Neural cell (in vitro differentiated cells): ENCODE results near the gene SUGCT.

Experiments
- CTCF ChIP-seq: fragments of 450-650 bp; IDR thresholded peaks from 2 replicates; pipeline ENCODE4 v1.5.1; 2014; ENCODE audit warnings: antibody characterized with exemption, mild to moderate bottlenecking, moderate library complexity; ENCODE audit not compliant: poor library complexity, severe bottlenecking
- EP300 ChIP-seq: fragments of 450-650 bp; conservative IDR thresholded peaks from 2 replicates; pipeline ENCODE4 v1.6.1; 2014; ENCODE audit warnings: antibody characterized with exemption, mild to moderate bottlenecking, moderate library complexity; ENCODE audit not compliant: poor library complexity, severe bottlenecking
- EZH2 ChIP-seq: fragments of 200-600, 300-800 bp; shearing (Covaris generic), sonication (generic); IDR thresholded peaks from 2 replicates; pipeline ENCODE4 v1.6.1; 2014; ENCODE audit warnings: antibody characterized with exemption, low read length, borderline replicate concordance, mild to moderate bottlenecking; ENCODE audit not compliant: insufficient read depth, poor library complexity, severe bottlenecking
- POLR2AphosphoS5 ChIP-seq: IDR thresholded peaks from 2 replicates; pipeline ENCODE4 v1.6.1; 2012
- RAD21 ChIP-seq: fragments of 450-650 bp; conservative IDR thresholded peaks from 2 replicates; pipeline ENCODE4 v1.6.1; 2014; ENCODE audit warnings: antibody characterized with exemption, mild to moderate bottlenecking, moderate library complexity
- TF ChIP-seq, protein P1 (sequence below): IDR thresholded peaks from 2 replicates; pipeline ENCODE4 v1.6.1; 2012; ENCODE audit warnings: borderline replicate concordance

- TF ChIP-seq CTCF (no peak), EP300 (no peak), POLR2AphosphoS5 (no peak), EZH2 (no peak), RAD21 (no peak)
- TF ChIP-seq, protein P1, sequence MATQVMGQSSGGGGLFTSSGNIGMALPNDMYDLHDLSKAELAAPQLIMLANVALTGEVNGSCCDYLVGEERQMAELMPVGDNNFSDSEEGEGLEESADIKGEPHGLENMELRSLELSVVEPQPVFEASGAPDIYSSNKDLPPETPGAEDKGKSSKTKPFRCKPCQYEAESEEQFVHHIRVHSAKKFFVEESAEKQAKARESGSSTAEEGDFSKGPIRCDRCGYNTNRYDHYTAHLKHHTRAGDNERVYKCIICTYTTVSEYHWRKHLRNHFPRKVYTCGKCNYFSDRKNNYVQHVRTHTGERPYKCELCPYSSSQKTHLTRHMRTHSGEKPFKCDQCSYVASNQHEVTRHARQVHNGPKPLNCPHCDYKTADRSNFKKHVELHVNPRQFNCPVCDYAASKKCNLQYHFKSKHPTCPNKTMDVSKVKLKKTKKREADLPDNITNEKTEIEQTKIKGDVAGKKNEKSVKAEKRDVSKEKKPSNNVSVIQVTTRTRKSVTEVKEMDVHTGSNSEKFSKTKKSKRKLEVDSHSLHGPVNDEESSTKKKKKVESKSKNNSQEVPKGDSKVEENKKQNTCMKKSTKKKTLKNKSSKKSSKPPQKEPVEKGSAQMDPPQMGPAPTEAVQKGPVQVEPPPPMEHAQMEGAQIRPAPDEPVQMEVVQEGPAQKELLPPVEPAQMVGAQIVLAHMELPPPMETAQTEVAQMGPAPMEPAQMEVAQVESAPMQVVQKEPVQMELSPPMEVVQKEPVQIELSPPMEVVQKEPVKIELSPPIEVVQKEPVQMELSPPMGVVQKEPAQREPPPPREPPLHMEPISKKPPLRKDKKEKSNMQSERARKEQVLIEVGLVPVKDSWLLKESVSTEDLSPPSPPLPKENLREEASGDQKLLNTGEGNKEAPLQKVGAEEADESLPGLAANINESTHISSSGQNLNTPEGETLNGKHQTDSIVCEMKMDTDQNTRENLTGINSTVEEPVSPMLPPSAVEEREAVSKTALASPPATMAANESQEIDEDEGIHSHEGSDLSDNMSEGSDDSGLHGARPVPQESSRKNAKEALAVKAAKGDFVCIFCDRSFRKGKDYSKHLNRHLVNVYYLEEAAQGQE: no peak
Measured at GRCh38 chr7:40885503-40885902, 750.7 kb downstream of the SUGCT start.
